ENCODE results near the gene GPATCH3.
"Not testable (repeated sequence)": the region's sequence is repeated elsewhere in the genome, so short reads cannot be mapped to it uniquely, and the experiment has no call there.

GPATCH3 gene, protein sequence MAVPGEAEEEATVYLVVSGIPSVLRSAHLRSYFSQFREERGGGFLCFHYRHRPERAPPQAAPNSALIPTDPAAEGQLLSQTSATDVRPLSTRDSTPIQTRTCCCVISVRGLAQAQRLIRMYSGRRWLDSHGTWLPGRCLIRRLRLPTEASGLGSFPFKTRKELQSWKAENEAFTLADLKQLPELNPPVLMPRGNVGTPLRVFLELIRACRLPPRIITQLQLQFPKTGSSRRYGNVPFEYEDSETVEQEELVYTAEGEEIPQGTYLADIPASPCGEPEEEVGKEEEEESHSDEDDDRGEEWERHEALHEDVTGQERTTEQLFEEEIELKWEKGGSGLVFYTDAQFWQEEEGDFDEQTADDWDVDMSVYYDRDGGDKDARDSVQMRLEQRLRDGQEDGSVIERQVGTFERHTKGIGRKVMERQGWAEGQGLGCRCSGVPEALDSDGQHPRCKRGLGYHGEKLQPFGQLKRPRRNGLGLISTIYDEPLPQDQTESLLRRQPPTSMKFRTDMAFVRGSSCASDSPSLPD

GRCh38 chr1:26900001-26900814, at the start of gene GPATCH3:
GPATCH3 (minus strand) TSS chr1:26900467; CDS start chr1:26900442, 25 bp downstream.
- peak; percentile 63 for DNase-seq

DNA sequence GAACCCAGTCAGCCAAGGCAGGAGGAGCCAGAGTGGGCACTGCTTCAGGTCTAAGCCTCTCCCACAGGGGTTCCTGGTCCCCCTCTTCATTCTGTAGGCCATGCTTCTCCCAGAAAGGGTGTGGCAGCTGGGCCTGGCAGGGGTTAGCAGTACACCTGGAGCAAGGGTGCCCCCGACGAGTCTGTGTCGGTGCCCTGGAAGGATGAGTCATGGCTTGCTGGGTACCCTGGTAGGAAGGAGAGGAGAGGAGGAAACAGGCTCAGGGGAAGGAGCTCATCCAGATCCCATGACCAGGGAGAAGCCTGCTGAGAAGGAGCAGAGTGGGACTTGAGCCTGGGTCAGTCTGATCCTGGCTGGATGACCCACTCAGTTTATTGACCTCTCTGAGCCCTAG, 49.7 kb upstream of the GPATCH3 start:
- no peak for DNase-seq

- no peak for DNase-seq
These were observed 49.1 kb upstream of the GPATCH3 start for GRCh38 chr1:26949266-26949925.

DNA sequence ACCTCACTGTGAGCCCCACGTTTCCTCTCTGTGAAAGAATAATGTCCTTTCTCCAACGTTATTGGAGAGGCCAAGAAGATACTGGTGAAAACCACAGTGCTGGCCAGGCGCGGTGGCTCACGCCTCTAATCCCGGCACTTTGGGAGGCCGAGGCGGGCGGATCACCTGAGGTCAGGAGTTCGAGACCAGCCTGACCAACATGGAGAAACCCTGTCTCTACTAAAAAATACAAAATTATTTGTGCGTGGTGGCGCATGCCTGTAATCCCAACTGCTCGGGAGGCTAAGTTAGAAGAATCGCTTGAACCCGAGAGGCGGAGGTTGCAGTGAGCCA, 48.4 kb upstream of the GPATCH3 start:
- not testable (repeated sequence) for DNase-seq

- DNase-seq: no peak
These were observed 46.0 kb upstream of the GPATCH3 start for GRCh38 chr1:26946270-26946669.

GRCh38 chr1:26945728-26946127, 45.5 kb upstream of the GPATCH3 start:
- no peak for DNase-seq

DNA sequence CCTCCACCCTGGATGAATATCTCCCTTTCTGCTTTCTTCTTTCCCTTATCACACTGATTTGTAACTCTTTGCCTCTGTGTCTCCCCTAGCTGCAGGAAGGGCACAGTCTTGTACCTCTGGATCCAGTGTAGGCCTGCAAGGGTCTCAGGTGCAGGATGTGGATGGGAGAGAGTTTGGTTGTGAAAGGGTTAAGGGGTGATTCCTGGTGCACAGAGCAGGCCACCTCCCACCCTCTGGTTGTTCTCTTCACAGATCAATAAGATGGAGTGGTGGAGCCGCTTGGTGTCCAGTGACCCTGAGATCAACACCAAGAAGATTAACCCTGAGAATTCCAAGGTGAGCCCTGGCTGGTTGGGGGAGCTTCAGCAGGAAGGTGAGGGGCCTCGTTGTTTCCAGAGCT, 44.9 kb upstream of the GPATCH3 start:
- DNase-seq: no peak

DNA sequence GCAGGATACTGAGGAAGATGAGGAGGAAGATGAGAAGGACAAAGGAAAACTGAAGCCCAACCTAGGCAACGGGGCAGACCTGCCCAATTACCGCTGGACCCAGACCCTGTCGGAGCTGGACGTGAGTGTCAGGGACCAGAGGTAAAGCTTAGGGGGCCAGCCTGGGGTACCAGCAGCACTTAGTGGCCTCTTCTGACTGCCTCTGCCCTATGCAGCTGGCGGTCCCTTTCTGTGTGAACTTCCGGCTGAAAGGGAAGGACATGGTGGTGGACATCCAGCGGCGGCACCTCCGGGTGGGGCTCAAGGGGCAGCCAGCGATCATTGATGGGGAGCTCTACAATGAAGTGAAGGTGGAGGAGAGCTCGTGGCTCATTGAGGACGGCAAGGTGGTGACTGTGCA, 42.4 kb upstream of the GPATCH3 start:
- DNase-seq: no peak

DNA sequence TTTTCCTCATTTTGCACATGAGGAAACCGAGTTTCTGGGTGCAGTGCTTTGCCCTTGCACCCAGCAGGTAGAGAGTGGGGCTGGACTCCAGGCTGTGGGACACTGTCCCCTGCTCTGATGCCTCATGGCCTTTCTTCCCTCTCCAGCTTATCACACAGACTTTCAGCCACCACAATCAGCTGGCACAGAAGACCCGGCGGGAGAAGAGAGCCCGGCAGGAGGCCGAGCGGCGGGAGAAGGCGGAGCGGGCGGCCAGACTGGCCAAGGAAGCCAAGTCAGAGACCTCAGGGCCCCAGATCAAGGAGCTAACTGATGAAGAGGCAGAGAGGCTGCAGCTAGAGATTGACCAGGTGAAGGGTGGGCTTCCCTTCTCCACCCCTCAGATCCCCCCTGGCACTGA, 41.0 kb upstream of the GPATCH3 start:
- DNase-seq: no peak

DNA sequence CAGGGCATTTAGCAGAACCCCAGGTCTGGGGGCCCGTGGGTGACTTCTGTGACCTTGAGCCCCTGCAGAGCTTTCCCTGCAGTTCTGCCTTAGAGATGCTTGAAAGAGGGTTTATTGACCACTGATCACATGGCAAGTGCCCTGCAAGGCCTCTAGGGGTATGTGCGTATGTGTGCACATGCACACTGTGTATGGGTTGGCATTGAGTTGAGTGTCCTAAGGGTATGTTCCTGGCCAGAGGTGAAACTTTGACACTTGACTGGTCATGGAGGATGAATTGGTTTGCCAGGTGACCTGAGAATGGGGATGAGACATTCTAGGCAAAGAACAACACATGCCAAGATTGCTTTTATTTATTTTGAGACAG, 38.4 kb upstream of the GPATCH3 start:
- DNase-seq: no peak

DNA sequence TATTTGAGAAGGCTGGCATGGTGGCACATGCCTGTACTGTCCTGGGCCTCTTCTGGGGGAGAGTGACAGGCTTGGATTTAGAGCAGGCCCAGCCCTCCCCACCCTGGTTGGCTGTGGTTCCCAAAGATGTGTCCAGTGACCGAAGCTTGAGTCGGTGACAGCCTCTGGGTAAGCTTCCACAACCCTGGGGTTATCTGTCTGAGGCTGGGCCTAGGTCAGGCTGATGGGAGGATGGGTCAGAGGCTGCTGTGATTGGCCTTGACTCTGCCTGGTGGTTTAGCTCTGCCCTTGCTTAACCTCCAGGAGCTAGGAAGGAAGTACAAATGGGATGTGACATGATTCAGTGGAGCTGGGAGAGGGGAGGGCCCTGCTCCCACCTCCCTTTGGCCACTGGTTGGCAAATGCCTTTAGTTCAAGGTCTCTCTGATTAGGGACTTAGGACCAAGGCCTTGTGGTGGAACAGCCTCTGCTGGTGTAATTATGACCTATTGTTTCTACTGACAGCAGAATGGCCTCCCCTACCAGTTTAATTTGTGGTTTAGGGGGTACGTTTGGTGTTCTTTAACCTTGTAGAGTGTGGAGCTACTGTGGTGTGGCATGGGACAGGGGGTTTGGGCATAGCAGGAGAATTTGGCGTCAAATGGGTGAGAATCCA, 37.9 kb upstream of the GPATCH3 start:
- no peak for DNase-seq

- no peak for DNase-seq
These were observed 36.6 kb upstream of the GPATCH3 start for GRCh38 chr1:26936823-26937222.

DNA sequence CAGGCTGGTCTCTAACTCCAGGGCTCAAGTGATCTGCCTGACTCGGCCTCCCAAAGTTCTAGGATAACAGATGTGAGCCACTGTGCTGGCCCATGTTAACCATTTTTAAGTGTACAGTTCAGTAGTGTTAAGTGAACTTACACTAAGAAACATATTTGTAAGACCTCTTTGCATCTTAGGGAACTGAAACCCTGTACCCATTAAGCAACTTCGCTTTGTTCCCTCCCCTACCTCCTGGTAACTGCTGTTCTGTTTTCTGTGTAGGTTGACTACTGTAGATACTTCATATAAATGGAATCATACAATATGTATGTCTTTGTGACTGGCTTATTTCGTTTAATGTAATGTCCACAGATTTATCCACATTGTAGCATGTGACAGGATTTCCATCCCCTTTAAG, 32.3 kb upstream of the GPATCH3 start:
- DNase-seq: no peak

DNA sequence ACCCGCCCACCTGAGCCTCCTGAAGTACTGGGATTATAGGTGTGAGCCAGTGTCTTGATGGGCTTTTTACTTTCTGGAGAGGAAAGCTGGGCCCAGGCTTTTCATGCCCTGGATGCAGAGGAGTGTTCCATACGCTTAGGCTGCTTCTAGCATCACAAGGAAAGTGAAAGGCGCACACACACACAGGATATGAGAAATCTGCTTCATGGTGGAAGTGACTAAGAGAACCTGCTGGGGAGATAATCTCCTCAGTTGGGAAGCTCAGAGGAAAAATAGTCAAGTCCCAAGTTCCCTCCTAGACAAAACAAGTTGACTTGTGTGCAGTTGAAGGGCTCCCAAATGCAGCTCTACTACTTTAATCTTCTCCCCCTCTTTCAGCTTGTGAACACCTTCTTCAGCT, 23.4 kb upstream of the GPATCH3 start:
- no peak for DNase-seq

DNA sequence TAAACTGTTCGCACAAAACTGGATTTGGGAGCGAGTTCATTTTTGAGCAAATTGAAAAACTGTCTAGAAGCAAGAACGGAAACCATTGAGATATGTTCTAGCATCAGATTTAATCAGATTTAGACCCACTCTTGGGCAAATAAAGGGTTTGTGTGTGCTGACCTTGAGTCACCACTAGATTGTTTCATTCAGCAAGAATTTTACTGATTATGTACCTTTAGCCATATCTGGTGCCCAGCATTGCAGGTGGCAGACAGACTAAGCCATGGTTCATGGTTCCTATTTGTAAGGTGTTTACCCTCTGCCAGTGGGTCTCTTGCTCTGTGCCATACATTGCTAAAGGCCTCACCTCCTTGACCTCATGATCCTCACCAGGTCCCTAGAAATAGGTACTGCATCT, 22.6 kb upstream of the GPATCH3 start:
- DNase-seq: no peak

GRCh38 chr1:26922431-26922729, 22.1 kb upstream of the GPATCH3 start:
- no peak for DNase-seq

- peak; percentile 77 for DNase-seq
These were observed 21.5 kb upstream of the GPATCH3 start, which contains the start of gene NUDC for GRCh38 chr1:26921540-26922430. NUDC (plus strand) TSS chr1:26921743; CDS start chr1:26921849, 106 bp downstream.

DNA sequence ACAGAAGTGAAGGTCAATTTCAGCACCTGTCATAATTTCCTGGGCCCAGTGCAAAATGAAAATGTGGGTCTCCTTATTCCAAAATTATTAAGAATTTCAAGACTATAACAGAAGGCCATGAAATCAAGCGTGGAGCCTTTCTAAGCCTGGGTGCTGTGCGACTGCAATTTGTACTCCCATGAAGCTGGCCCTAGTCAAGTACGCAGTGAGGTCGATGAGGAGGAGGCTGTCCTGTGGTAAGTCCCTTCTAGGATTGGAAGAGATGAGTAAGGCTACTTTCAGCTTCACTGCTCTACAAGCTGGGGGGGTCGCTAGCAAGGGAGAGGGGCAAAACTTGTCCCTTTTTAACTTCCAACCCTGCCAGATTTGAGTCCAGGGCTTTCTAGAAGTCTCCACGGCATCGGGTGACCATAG, 20.9 kb upstream of the GPATCH3 start:
- no peak for DNase-seq

GRCh38 chr1:26915204-26915842, 15.1 kb upstream of the GPATCH3 start:
- DNase-seq: peak; percentile 85

- peak; percentile 98 for DNase-seq
These were observed 13.7 kb upstream of the GPATCH3 start, which contains the start of gene NR0B2 for GRCh38 chr1:26913754-26914619. NR0B2 (minus strand) TSS chr1:26913975; CDS start chr1:26913940, 35 bp downstream.
